Endodermal cell (in vitro differentiated cells): ENCODE data around the gene RBMS3. TPM values are rescaled to one million over a fixed set of nuclear protein-coding genes. Genes with fewer than 3 reads are reported as not detected.

Source experiments
- DNase-seq: peaks from one replicate; pipeline ENCODE4 v3.0.0-alpha.2; 2017
- H3K27ac ChIP-seq: 2 replicates; pipeline ENCODE4 v1.5.1; 2013; ENCODE audit warnings: mild to moderate bottlenecking, low read depth, low read length, moderate library complexity
- H3K27me3 ChIP-seq: 2 replicates; pipeline ENCODE4 v1.6.1; 2013; ENCODE audit warnings: mild to moderate bottlenecking, low read length, moderate library complexity; ENCODE audit not compliant: insufficient read depth, control insufficient read depth, poor library complexity, severe bottlenecking
- H3K36me3 ChIP-seq: 2 replicates; pipeline ENCODE4 v1.7.0; 2013; ENCODE audit warnings: mild to moderate bottlenecking, low read length, moderate library complexity; ENCODE audit not compliant: control insufficient read depth, insufficient read depth
- H3K4me1 ChIP-seq: one replicate; pipeline ENCODE4 v1.7.0; 2013; ENCODE audit warnings: low read length; ENCODE audit not compliant: control insufficient read depth, insufficient read depth
- H3K4me3 ChIP-seq: 2 replicates; pipeline ENCODE4 v1.5.1; 2013; ENCODE audit warnings: mild to moderate bottlenecking, low read length, moderate library complexity
- H3K9ac ChIP-seq: 2 replicates; pipeline ENCODE4 v1.6.1; 2013; ENCODE audit warnings: mild to moderate bottlenecking, low read length, moderate library complexity; ENCODE audit not compliant: poor library complexity, severe bottlenecking; ENCODE audit errors: extremely low read depth
- H3K9me3 ChIP-seq: 2 replicates; pipeline ENCODE4 v1.6.1; 2013; ENCODE audit warnings: mild to moderate bottlenecking, low read length, moderate library complexity; ENCODE audit not compliant: control insufficient read depth
- H3K27ac Mint-ChIP-seq: 2 replicates; pipeline ENCODE4 v1.8.0; 2020; ENCODE audit warnings: mixed read lengths
- H3K27me3 Mint-ChIP-seq: 2 replicates; pipeline ENCODE4 v1.8.0; 2021; ENCODE audit warnings: mild to moderate bottlenecking, mixed read lengths; ENCODE audit not compliant: insufficient read depth
- H3K36me3 Mint-ChIP-seq: 2 replicates; pipeline ENCODE4 v1.8.0; 2020; ENCODE audit warnings: low read depth, mixed read lengths
- H3K4me1 Mint-ChIP-seq: 2 replicates; pipeline ENCODE4 v1.8.0; 2020; ENCODE audit warnings: mixed read lengths
- H3K4me3 Mint-ChIP-seq: 2 replicates; pipeline ENCODE4 v1.8.0; 2020; ENCODE audit warnings: mild to moderate bottlenecking, moderate library complexity, mixed read lengths
- H3K9me3 Mint-ChIP-seq: 2 replicates; pipeline ENCODE4 v1.8.0; 2020; ENCODE audit warnings: mild to moderate bottlenecking, mixed read lengths
- WGBS, 2 experiments: methylation state at CpG; one replicate each; pipeline versions ENCODE4 v1.1.5 to v1.1.7; 2013; ENCODE audit warnings: missing lambda C conversion rate in 2 of 2, mixed read lengths in 1 of 2; ENCODE audit not compliant: insufficient coverage in 1 of 2, insufficient read length in 1 of 2; 5-methylcytosine and 5-hydroxymethylcytosine counted together
- total RNA-seq, 2 donors: library from RNA; stranded (reverse); fragmentation: NEBNext Ultra II Directional in 1 of 2; extraction: Animal tissue kit (Norgen Biotek cat#: 25700) in 1 of 2; gene quantifications; 2 replicates in 1 of 2; 3 replicates in 1 of 2; pipeline ENCODE4 v1.2.1, GENCODE V29; 2021
- TF ChIP-seq, protein P1 (sequence below): fragments of 200-600 bp; sonication (generic); conservative IDR thresholded peaks from 2 replicates; pipeline ENCODE4 v1.5.0; 2021; ENCODE audit warnings: antibody characterized with exemption, mild to moderate bottlenecking

RBMS3 gene
- total RNA-seq, 2 donors from 2014 or later = 2.0 to 7.3 TPM

DNA sequence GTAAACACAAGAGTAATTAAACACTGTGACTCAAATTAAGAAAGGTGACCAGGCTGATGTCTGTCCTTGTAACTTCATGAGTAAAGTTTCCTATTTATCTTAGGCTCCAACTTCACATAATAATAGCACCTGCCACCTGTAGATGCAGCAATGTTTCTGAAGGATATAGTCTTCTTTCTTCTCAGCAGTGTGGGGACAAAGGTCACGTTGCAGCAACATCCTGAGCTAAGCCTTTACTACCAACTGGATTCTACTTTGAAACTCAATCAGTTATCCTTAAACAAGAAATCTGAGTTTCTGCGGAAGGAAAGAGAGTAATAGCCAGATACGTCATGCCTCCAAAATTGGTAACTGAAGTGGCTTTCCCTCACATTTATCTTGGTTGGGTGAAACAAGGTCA, 253.1 kb downstream of the RBMS3 start:
- Mint-ChIP-seq H3K9me3 (no peaks in the 10 kb centered on the region), H3K4me3 (no peak overlapping the region), H3K4me1 (peaks cover 3% of the 10 kb centered on the region), H3K36me3 (no peaks in the 10 kb centered on the region), H3K27ac (no peak overlapping the region), H3K27me3 (no peaks in the 10 kb centered on the region)
- Histone ChIP-seq H3K27me3 (no peaks in the 10 kb centered on the region), H3K9ac (no peak overlapping the region), H3K9me3 (no peaks in the 10 kb centered on the region), H3K4me1 (no peaks in the 10 kb centered on the region), H3K36me3 (no peaks in the 10 kb centered on the region), H3K27ac (no peak overlapping the region), H3K4me3 (no peak overlapping the region)
- TF ChIP-seq, protein P1, sequence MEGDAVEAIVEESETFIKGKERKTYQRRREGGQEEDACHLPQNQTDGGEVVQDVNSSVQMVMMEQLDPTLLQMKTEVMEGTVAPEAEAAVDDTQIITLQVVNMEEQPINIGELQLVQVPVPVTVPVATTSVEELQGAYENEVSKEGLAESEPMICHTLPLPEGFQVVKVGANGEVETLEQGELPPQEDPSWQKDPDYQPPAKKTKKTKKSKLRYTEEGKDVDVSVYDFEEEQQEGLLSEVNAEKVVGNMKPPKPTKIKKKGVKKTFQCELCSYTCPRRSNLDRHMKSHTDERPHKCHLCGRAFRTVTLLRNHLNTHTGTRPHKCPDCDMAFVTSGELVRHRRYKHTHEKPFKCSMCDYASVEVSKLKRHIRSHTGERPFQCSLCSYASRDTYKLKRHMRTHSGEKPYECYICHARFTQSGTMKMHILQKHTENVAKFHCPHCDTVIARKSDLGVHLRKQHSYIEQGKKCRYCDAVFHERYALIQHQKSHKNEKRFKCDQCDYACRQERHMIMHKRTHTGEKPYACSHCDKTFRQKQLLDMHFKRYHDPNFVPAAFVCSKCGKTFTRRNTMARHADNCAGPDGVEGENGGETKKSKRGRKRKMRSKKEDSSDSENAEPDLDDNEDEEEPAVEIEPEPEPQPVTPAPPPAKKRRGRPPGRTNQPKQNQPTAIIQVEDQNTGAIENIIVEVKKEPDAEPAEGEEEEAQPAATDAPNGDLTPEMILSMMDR = no peak
- no peak for DNase-seq
- 92 to 100% methylated on average over 1 to 3 of the region's 3 CpGs for WGBS, 2 experiments

DNA sequence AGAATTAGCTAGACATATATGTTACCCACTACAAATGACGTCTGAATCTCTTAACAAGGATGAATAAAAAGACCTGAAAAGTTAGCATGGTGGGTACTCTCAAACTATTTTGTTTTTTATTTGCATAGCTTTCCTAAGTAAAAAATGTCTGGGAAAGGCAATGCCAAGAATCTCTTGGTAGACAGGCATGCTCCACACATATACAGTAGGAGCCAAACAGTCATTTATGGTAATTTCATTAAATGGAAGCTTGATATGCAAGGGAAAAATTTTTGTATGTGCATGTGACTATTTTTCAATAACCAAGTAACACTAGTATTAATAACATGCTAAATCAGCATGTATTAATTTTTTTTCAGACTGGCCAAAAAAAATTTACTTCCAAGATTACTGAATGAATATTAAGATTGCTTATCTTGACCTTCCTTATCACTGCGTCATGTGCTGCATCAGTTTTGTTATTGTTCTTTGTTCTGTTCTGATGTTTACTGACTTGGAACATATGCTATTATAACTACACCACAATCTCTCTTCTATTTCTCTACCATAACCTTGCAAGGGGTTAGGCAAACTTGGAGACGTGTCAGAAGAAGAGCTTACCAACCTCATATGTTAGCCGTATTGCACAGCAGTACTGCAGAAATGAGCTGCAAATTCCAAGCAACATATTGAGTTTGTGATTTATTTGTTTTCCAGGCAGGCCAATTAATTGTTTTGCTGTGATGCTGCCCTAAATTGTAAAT, 255.3 kb downstream of the RBMS3 start:
- Mint-ChIP-seq H3K4me1 (peaks cover 7% of the 10 kb centered on the region), H3K36me3 (no peaks in the 10 kb centered on the region), H3K9me3 (no peaks in the 10 kb centered on the region), H3K27me3 (no peaks in the 10 kb centered on the region), H3K27ac (no peak overlapping the region), H3K4me3 (no peak overlapping the region)
- no peak overlapping the region for H3K9ac ChIP-seq
- TF ChIP-seq, protein P1 = no peak
- no peaks in the 10 kb centered on the region for H3K9me3 ChIP-seq
- H3K36me3 ChIP-seq = no peaks in the 10 kb centered on the region
- H3K27ac ChIP-seq = no peak overlapping the region
- no peak for DNase-seq
- no peaks in the 10 kb centered on the region for H3K27me3 ChIP-seq
- H3K4me1 ChIP-seq = no peaks in the 10 kb centered on the region
- no peak overlapping the region for H3K4me3 ChIP-seq
- 94% methylated on average over 2 to 3 of the region's 4 CpGs for WGBS, 2 experiments

DNA sequence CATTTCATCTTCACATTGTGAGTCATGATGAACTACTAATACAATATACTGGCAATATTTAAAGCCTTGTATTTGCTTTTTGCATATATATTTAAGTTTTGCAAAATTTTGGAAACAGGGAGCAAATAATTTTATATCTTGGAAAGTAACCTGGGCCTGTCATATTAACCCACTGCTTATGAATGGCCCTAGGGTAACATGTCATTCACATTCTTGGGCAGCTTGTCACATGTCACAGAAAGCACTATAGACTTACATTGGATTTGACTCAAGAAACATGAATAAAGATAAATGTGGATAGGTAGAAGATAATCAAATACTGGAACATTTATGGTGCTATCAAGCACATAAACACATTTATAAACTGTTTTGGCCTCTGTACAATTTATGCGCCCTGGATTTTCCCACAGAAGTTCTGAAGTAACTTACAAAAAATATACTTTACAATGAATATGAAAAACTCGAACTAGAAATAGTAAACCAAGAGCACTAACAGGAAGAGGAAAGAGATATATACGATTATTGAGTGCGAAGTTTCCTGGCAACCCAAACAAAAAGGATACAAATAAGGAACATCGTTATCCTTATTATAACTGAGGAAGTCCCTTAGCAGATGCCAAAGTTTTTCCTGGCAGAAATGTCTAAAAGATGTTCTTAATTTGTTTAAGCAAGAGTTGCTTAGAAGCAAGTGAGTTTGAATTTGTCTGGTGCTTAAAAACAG, 257.2 kb downstream of the RBMS3 start:
- Histone ChIP-seq H3K9ac (no peak overlapping the region), H3K9me3 (no peaks in the 10 kb centered on the region), H3K4me3 (no peak overlapping the region), H3K27ac (no peak overlapping the region), H3K4me1 (no peaks in the 10 kb centered on the region), H3K27me3 (no peaks in the 10 kb centered on the region), H3K36me3 (no peaks in the 10 kb centered on the region)
- H3K27me3 Mint-ChIP-seq = no peaks in the 10 kb centered on the region
- no peak overlapping the region for H3K4me3 Mint-ChIP-seq
- TF ChIP-seq, protein P1 = no peak
- H3K27ac Mint-ChIP-seq = no peak overlapping the region
- no peak for DNase-seq
- 96 to 100% methylated on average over 4 to 5 of the region's 5 CpGs for WGBS, 2 experiments
- H3K36me3 Mint-ChIP-seq = no peaks in the 10 kb centered on the region
- H3K4me1 Mint-ChIP-seq = peaks cover 7% of the 10 kb centered on the region
- no peaks in the 10 kb centered on the region for H3K9me3 Mint-ChIP-seq
